Activated naive CD8-positive, alpha-beta T cell treated with anti-CD3 and anti-CD28 coated beads, Interleukin-2, amount 10 ng/mL, durations not matched to agents 7 days and 5 days (primary cell): ENCODE data around the gene MAPK9. TPM values are rescaled to one million over a fixed set of nuclear protein-coding genes. Genes with fewer than 3 reads are reported as not detected.

Experiments
- ATAC-seq: fragments of 150-1000 bp; cut with Tn5 transposase; one replicate; pipeline ENCODE4 v1.10.0; 2021; ENCODE audit warnings: low read depth, moderate library complexity
- POLR2A ChIA-PET: fragments of 350-600 bp; sonication (Branson Sonifier 250); formaldehyde crosslinking; loops from one replicate; lab custom pipeline; 2021; ENCODE audit warnings: antibody characterized with exemption; lab: Charles Lee
- DNase-seq: peaks from one replicate; pipeline ENCODE4 v3.0.0; 2021
- H3K27ac Mint-ChIP-seq: one replicate; pipeline ENCODE4 v1.8.0; 2022; ENCODE audit warnings: mild to moderate bottlenecking, mixed read lengths
- H3K27me3 Mint-ChIP-seq: one replicate; pipeline ENCODE4 v1.8.0; 2022; ENCODE audit warnings: mild to moderate bottlenecking, moderate library complexity, mixed read lengths
- H3K36me3 Mint-ChIP-seq: one replicate; pipeline ENCODE4 v1.8.0; 2021; ENCODE audit warnings: mild to moderate bottlenecking, mixed read lengths
- H3K4me1 Mint-ChIP-seq: one replicate; pipeline ENCODE4 v1.8.0; 2021; ENCODE audit warnings: mixed read lengths
- H3K4me3 Mint-ChIP-seq: one replicate; pipeline ENCODE4 v1.8.0; 2022; ENCODE audit warnings: mild to moderate bottlenecking, moderate library complexity, mixed read lengths
- H3K9me3 Mint-ChIP-seq: one replicate; pipeline ENCODE4 v1.8.0; 2021; ENCODE audit warnings: mixed read lengths
- total RNA-seq, 2 experiments: library from RNA; stranded (reverse); gene quantifications; one replicate each; pipeline ENCODE4 v1.2.3, GENCODE V29; 2021

MAPK9 gene
- total RNA-seq, 2 experiments from 2014 or later = 45.0 to 46.0 TPM

DNA sequence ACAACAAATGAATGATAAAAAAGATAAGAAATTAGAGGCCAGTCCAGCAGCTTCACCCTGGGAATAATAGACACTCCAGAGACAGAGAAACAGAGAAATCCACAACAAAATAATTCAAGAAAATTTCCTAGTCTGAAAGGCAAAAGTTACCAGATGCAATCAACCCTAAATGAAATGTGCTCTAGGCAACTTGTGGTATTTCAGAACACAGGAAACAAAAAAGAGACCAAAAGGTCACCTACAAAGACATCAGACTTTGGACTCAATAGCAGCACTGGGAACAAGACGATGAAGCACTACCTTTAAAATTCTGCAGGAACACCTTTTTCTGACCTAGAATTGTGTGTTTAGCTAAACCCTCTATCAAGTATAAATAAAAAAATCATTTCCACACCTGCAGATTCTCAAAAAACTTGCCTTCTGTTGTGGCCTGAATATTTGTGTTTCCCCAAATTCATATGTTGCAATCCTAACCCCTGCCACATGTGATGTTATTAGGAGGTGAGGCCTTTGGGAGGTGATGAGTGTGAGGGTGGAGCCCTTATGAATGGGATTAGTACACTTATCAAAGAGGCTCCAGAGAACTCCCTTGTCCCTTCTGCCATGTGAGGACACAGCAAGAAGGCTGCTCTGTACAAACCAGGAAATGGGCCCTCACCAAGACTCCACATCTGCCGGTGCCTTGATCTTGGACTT lies 5.9 kb upstream of the MAPK9 start:
- no peak overlapping the region for H3K27ac Mint-ChIP-seq
- no peaks in the 10 kb centered on the region for H3K9me3 Mint-ChIP-seq
- no peak overlapping the region for H3K4me3 Mint-ChIP-seq
- POLR2A ChIA-PET = no interaction called here
- H3K4me1 Mint-ChIP-seq = peaks cover 17% of the 10 kb centered on the region
- ATAC-seq = no peak
- peaks cover 6% of the 10 kb centered on the region for H3K36me3 Mint-ChIP-seq
- peaks cover 3% of the 10 kb centered on the region for H3K27me3 Mint-ChIP-seq
- no peak for DNase-seq

DNA sequence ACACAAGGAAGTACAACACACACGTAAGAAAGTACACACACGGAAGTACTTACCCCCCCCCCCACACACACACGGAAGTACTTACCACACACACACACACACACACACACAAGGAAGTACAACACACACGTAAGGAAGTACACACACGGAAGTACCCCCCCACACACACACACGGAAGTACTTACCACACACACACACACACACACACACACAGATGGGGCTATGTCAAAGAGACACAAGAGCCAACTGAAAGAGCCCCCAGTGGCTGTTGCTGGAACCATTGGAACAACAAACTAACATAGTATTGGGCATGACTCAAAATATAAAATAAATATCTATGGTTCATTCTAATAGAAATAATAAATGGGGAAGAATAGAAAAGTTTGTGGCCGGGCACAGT lies 4.9 kb upstream of the MAPK9 start:
- DNase-seq (no peak), ATAC-seq (no peak)
- peaks cover 3% of the 10 kb centered on the region for H3K27me3 Mint-ChIP-seq
- peaks cover 20% of the 10 kb centered on the region for H3K4me1 Mint-ChIP-seq
- peaks cover 6% of the 10 kb centered on the region for H3K36me3 Mint-ChIP-seq
- H3K27ac Mint-ChIP-seq = no peak overlapping the region
- H3K9me3 Mint-ChIP-seq = no peaks in the 10 kb centered on the region
- POLR2A ChIA-PET = interaction anchor here (0.6 kb wide), 1 partner anchor 29 kb away, joined by 3 read pairs; no protein-coding TSS in a partner anchor
- H3K4me3 Mint-ChIP-seq = no peak overlapping the region

- POLR2A ChIA-PET = interaction anchor here (1.0 to 2.0 kb wide), 2 partner anchors 14 to 19 kb away, joined by 3 to 5 read pairs; no protein-coding TSS in a partner anchor
- Mint-ChIP-seq H3K4me1 (peaks cover 30% of the 10 kb centered on the region), H3K9me3 (no peaks in the 10 kb centered on the region), H3K36me3 (peaks cover 7% of the 10 kb centered on the region), H3K4me3 (no peak overlapping the region), H3K27me3 (no peaks in the 10 kb centered on the region), H3K27ac (no peak overlapping the region)
- ATAC-seq (no peak), DNase-seq (no peak)
Observed at GRCh38 chr5:180294913-180295555, 3.2 kb upstream of the MAPK9 start.

DNA sequence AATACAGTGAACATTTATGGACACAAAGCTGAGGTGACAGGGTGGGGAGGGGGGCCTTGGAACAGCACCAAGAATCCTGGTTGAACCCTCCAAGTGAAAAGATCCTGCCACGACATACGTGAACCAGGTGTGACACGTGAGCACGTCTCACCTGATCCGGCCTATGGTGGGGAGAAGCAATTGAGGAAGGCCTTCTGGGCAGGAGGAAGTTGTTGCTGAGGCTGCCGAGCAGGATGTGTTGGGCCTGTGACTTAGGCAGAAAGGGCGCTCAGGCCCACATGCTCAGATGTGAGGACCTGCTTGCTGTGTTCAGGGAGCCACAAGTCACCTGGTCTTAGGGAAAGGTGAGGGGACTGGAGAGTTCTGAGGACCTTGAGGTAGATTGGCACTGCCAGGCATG lies 2.5 kb upstream of the MAPK9 start:
- POLR2A ChIA-PET = interaction anchor here (1.0 to 2.0 kb wide), 2 partner anchors 15 to 20 kb away, joined by 3 to 5 read pairs; no protein-coding TSS in a partner anchor
- Mint-ChIP-seq H3K36me3 (peaks cover 7% of the 10 kb centered on the region), H3K27me3 (no peaks in the 10 kb centered on the region), H3K9me3 (no peaks in the 10 kb centered on the region), H3K4me3 (no peak overlapping the region), H3K27ac (peak overlapping the region; percentile 67), H3K4me1 (peaks cover 32% of the 10 kb centered on the region)
- DNase-seq = no peak
- no peak for ATAC-seq

- POLR2A ChIA-PET = interaction anchor here (1.1 kb wide), 1 partner anchor 25 kb away, joined by 3 read pairs; no protein-coding TSS in a partner anchor
- Mint-ChIP-seq H3K9me3 (no peaks in the 10 kb centered on the region), H3K4me3 (peak overlapping the region; percentile 87), H3K36me3 (peaks cover 23% of the 10 kb centered on the region), H3K4me1 (peaks cover 34% of the 10 kb centered on the region), H3K27me3 (no peaks in the 10 kb centered on the region), H3K27ac (peak overlapping the region; percentile 86)
- peak; percentile 72 for DNase-seq
- peak; percentile 27 for ATAC-seq
Observed at GRCh38 chr5:180291234-180291940, 496 bp downstream of the MAPK9 start.

DNA sequence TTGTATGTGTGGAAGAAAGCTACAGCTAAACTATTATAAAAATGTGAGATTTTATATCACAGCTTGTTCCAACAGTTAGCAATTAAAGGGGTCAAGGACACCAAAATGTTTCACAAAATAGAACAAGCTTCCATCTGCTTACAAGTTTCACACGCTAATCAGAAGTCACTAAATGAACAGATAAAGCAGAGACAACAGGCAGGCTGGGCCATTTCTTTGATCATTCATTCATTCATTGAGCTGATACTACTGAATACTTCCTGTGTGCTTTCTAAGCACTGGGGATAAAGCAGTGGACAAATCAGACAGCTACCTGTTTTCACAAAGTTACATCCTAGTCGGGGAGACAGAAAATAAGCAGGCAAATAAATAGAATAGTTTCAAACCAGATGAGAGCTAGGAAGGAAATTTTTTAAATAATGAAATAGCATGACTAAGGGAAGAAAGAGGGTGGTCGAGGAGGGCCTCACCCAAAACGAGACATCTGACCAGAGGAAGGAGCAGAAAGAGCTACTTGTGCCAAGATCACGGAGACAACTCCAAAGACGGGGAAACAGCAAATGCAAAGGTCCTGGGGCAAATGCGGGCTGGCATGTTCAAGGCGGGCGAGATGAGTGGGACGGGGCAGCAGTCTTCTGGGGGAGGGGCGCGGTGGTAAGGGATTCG lies 1.2 kb downstream of the MAPK9 start:
- Mint-ChIP-seq H3K4me3 (peak overlapping the region; percentile 87), H3K27ac (peak overlapping the region; percentile 86), H3K27me3 (no peaks in the 10 kb centered on the region), H3K9me3 (no peaks in the 10 kb centered on the region), H3K4me1 (peaks cover 34% of the 10 kb centered on the region), H3K36me3 (peaks cover 27% of the 10 kb centered on the region)
- no peak for ATAC-seq
- no peak for DNase-seq
- POLR2A ChIA-PET = interaction anchor here (1.1 kb wide), 1 partner anchor 25 kb away, joined by 3 read pairs; no protein-coding TSS in a partner anchor

DNA sequence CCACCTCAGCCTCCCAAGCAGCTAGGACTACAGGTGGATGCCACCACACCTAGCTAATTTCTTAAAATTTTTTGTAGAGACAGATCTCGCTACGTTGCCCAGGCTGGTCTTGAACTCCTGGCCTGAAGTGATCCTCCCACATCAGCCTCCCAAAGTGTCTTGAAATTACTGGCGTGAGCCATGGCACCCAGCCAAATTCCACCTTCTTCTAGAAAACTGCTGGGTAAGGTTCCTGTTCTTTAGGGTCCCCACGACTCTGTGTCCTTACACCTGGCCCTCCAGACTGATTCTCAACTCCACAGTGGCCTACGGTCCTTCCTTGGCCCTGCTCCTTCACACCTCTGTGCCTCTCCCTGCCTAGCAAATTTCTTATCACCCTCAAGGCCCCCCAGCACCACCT lies 1.9 kb downstream of the MAPK9 start:
- no peak for ATAC-seq
- POLR2A ChIA-PET = no interaction called here
- H3K4me1 Mint-ChIP-seq = peaks cover 34% of the 10 kb centered on the region

GRCh38 chr5:180289433-180289832 lies 2.5 kb downstream of the MAPK9 start:
- Mint-ChIP-seq H3K27me3 (no peaks in the 10 kb centered on the region), H3K9me3 (no peaks in the 10 kb centered on the region), H3K4me1 (peaks cover 36% of the 10 kb centered on the region), H3K36me3 (peaks cover 35% of the 10 kb centered on the region), H3K27ac (no peak overlapping the region), H3K4me3 (no peak overlapping the region)
- POLR2A ChIA-PET = no interaction called here
- DNase-seq (no peak), ATAC-seq (no peak)

More for the DNA sequence above, 1.9 kb downstream of the MAPK9 start:
- Mint-ChIP-seq H3K4me3 (no peak overlapping the region), H3K36me3 (peaks cover 30% of the 10 kb centered on the region), H3K27me3 (no peaks in the 10 kb centered on the region), H3K27ac (no peak overlapping the region), H3K9me3 (no peaks in the 10 kb centered on the region)
- DNase-seq = no peak

GRCh38 chr5:180287868-180288267 lies 4.0 kb downstream of the MAPK9 start:
- H3K4me1 Mint-ChIP-seq = peaks cover 25% of the 10 kb centered on the region

GRCh38 chr5:180287404-180287803 lies 4.5 kb downstream of the MAPK9 start:
- Mint-ChIP-seq H3K4me3 (no peak overlapping the region), H3K4me1 (peaks cover 23% of the 10 kb centered on the region), H3K27ac (no peak overlapping the region), H3K36me3 (peaks cover 50% of the 10 kb centered on the region), H3K27me3 (no peaks in the 10 kb centered on the region), H3K9me3 (peaks cover 2% of the 10 kb centered on the region)
- DNase-seq (no peak), ATAC-seq (no peak)
- POLR2A ChIA-PET = no interaction called here

More at GRCh38 chr5:180287868-180288267, 4.0 kb downstream of the MAPK9 start:
- Mint-ChIP-seq H3K4me3 (no peak overlapping the region), H3K27ac (no peak overlapping the region), H3K9me3 (peaks cover 2% of the 10 kb centered on the region), H3K36me3 (peaks cover 45% of the 10 kb centered on the region), H3K27me3 (no peaks in the 10 kb centered on the region)
- DNase-seq = no peak
- ATAC-seq = no peak
- POLR2A ChIA-PET = no interaction called here

GRCh38 chr5:180284149-180284548 lies 7.7 kb downstream of the MAPK9 start:
- Mint-ChIP-seq H3K27ac (no peak overlapping the region), H3K9me3 (peaks cover 10% of the 10 kb centered on the region), H3K36me3 (peaks cover 78% of the 10 kb centered on the region), H3K4me3 (no peak overlapping the region), H3K27me3 (no peaks in the 10 kb centered on the region), H3K4me1 (peaks cover 10% of the 10 kb centered on the region)
- DNase-seq = no peak
- no peak for ATAC-seq
- POLR2A ChIA-PET = no interaction called here

DNA sequence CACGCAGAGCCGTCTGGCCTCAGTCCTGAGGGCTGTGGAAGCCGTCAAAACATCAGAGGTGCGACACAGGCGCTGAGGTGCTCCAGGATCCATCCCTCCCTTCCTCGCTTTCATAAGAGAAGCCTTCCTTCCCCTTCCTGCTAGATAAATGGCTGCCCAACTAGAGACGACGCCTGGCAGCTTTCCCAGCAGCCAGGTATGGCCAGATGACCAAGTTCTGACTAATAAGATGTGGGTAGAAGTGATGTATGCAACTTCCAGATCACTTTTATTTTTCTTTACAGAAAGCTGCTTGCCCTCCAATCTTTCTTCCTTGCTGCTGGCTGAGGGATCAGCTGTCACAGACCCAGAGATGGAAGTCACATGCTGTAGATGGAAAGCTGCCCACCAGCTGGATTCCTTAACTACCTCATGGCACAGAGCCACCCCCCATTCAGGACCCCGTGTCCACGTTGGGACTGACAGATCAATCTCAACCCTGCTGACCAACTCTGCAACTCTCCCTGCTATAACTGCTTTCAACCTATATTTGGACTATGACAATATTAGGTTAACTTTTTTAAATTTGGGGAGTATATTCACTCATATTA lies 8.8 kb downstream of the MAPK9 start:
- Mint-ChIP-seq H3K27ac (peak overlapping the region; percentile 9), H3K36me3 (peaks cover 82% of the 10 kb centered on the region), H3K4me3 (no peak overlapping the region), H3K4me1 (peaks cover 9% of the 10 kb centered on the region), H3K27me3 (no peaks in the 10 kb centered on the region), H3K9me3 (peaks cover 12% of the 10 kb centered on the region)
- no peak for ATAC-seq
- POLR2A ChIA-PET = no interaction called here
- no peak for DNase-seq
